IMR-90 (cell line): ENCODE measurements around the gene TSC1.

ENCODE experiments used
- CEBPB ChIP-seq: IDR thresholded peaks from 2 replicates; pipeline ENCODE4 v1.6.1; 2012; ENCODE audit warnings: low read depth, low read length, improper control_type of control experiment
- FOS ChIP-seq: fragments of 150-350 bp; IDR thresholded peaks from 2 replicates; pipeline ENCODE4 v1.6.1; 2016; ENCODE audit warnings: low read depth, low read length
- MAFK ChIP-seq: IDR thresholded peaks from 2 replicates; pipeline ENCODE4 v1.6.1; 2012; ENCODE audit warnings: low read depth, low read length, improper control_type of control experiment
- MXI1 ChIP-seq: IDR thresholded peaks from 2 replicates; pipeline ENCODE4 v1.6.1; 2012; ENCODE audit warnings: low read depth, mild to moderate bottlenecking, low read length, moderate library complexity, borderline replicate concordance
- POLR2A ChIP-seq: IDR thresholded peaks from 2 replicates; pipeline ENCODE4 v1.6.1; 2012; ENCODE audit warnings: mild to moderate bottlenecking, low read depth, low read length
- RAD21 ChIP-seq: IDR thresholded peaks from 2 replicates; pipeline ENCODE4 v1.6.1; 2012; ENCODE audit warnings: low read length, improper control_type of control experiment
- RFX5 ChIP-seq: IDR thresholded peaks from 2 replicates; pipeline ENCODE4 v1.8.0; 2012; ENCODE audit warnings: low read depth, mild to moderate bottlenecking, low read length, moderate library complexity
- SMC3 ChIP-seq: fragments of 150-350 bp; IDR thresholded peaks from 2 replicates; pipeline ENCODE4 v1.6.1; 2016; ENCODE audit warnings: low read depth, mild to moderate bottlenecking, antibody characterized with exemption, low read length, moderate library complexity
- USF2 ChIP-seq: fragments of 150-350 bp; IDR thresholded peaks from 2 replicates; pipeline ENCODE4 v1.6.1; 2017; ENCODE audit warnings: mild to moderate bottlenecking, antibody characterized with exemption, low read length, low read depth
- TF ChIP-seq, protein P1 (sequence below): conservative IDR thresholded peaks from 2 replicates; pipeline ENCODE4 v1.5.1; 2012; ENCODE audit warnings: mild to moderate bottlenecking, low read depth, low read length, improper control_type of control experiment
- TF ChIP-seq, protein P2 (sequence below): fragments of 150-350 bp; IDR thresholded peaks from 2 replicates; pipeline ENCODE4 v1.6.1; 2016; ENCODE audit warnings: low read depth, mild to moderate bottlenecking, low read length, moderate library complexity, borderline replicate concordance

DNA sequence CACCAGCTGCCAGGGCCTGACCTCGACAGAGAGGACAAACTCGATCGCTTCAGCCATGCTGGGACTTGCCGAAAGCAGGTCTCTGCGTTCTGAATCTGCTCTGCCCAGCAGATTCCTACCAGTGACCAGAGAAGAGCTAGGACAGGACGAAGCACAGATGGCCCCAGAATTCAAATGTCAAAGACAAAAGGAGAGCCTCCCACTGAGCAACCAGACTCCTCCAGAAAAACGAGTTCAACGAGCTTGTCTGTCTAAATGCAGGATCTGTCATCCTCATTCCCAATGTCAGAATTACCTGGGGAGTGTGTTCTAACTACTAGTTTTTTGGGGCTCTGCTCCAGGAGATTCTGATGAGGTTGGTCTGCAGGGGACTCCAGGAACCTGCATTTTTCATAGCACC, 79.7 kb downstream of the TSC1 start:
- TF ChIP-seq USF2 = no peak
- TF ChIP-seq POLR2A = no peak
- TF ChIP-seq SMC3 = no peak
- TF ChIP-seq, protein P1, sequence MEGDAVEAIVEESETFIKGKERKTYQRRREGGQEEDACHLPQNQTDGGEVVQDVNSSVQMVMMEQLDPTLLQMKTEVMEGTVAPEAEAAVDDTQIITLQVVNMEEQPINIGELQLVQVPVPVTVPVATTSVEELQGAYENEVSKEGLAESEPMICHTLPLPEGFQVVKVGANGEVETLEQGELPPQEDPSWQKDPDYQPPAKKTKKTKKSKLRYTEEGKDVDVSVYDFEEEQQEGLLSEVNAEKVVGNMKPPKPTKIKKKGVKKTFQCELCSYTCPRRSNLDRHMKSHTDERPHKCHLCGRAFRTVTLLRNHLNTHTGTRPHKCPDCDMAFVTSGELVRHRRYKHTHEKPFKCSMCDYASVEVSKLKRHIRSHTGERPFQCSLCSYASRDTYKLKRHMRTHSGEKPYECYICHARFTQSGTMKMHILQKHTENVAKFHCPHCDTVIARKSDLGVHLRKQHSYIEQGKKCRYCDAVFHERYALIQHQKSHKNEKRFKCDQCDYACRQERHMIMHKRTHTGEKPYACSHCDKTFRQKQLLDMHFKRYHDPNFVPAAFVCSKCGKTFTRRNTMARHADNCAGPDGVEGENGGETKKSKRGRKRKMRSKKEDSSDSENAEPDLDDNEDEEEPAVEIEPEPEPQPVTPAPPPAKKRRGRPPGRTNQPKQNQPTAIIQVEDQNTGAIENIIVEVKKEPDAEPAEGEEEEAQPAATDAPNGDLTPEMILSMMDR = no peak
- no peak for TF ChIP-seq MXI1
- TF ChIP-seq CEBPB = no peak
- no peak for TF ChIP-seq MAFK
- TF ChIP-seq RAD21 = no peak
- no peak for TF ChIP-seq FOS
- TF ChIP-seq, protein P2, sequence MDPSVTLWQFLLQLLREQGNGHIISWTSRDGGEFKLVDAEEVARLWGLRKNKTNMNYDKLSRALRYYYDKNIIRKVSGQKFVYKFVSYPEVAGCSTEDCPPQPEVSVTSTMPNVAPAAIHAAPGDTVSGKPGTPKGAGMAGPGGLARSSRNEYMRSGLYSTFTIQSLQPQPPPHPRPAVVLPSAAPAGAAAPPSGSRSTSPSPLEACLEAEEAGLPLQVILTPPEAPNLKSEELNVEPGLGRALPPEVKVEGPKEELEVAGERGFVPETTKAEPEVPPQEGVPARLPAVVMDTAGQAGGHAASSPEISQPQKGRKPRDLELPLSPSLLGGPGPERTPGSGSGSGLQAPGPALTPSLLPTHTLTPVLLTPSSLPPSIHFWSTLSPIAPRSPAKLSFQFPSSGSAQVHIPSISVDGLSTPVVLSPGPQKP = no peak
- TF ChIP-seq RFX5 = no peak
